Measurements from ENCODE around the gene ATG4C. TPM values are rescaled to one million over a fixed set of nuclear protein-coding genes. Genes with fewer than 3 reads are reported as not detected.

ATG4C gene
- total RNA-seq, 1 experiment from 2014 or later, result 6.5 TPM

GRCh38 chr1:62897788-62898187 is 113.9 kb downstream of the ATG4C start:
- Histone ChIP-seq H3K4me1 (ENCODE audit: control insufficient read depth, insufficient read depth, low read length) (no peaks in the 10 kb centered on the region), H3K9me3 (ENCODE audit: control insufficient read depth, insufficient read depth, low read depth, low read length) (no peaks in the 10 kb centered on the region), H3K36me3 (ENCODE audit: control insufficient read depth, insufficient read depth, low read length) (no peaks in the 10 kb centered on the region), H3K27ac (ENCODE audit: low read length) (no peak overlapping the region), H3K4me3 (ENCODE audit: low read depth in 2 of 2, low read length in 2 of 2) (no peak overlapping the region), H3K27me3 (ENCODE audit: control insufficient read depth, insufficient read depth, low read length) (peaks cover 7% of the 10 kb centered on the region; the same call in 1 of the 2 replicates)
- ChIA-PET POLR2A (no interaction called here), CTCF (no interaction called here)
- intact Hi-C loops (cut with micrococcal nuclease; ENCODE audit: unreplicated experiment) (no loop called here), in situ Hi-C loops (cut with HindIII; ENCODE audit: low pct_unique_long_range_greater_than_20kb, low sequenced_read_pairs) (no loop called here)
- TF ChIP-seq CTCF (IDR thresholded peaks at IDR 0.05), result no peak
- TF ChIP-seq POLR2AphosphoS5 (IDR thresholded peaks at IDR 0.05; ENCODE audit: low read depth, low read length), result no peak
- no peak for TF ChIP-seq TCF7L2 (IDR thresholded peaks at IDR 0.05; ENCODE audit: low read depth, low read length)
- no peak for TF ChIP-seq SIN3A (IDR thresholded peaks at IDR 0.05; ENCODE audit: borderline replicate concordance, insufficient read depth, low read depth, low read length)
- TF ChIP-seq REST (IDR thresholded peaks at IDR 0.05; ENCODE audit: insufficient read depth in 1 of 2, low read depth in 2 of 2, low read length in 1 of 2), result no peak
- DNase-seq (ENCODE audit: low read depth, low spot score) (no peak), ATAC-seq (no peak)
- BruUV-seq (replicated peaks), result no TSS peak

GRCh38 chr1:62900566-62900965 is 116.6 kb downstream of the ATG4C start:
- ChIA-PET CTCF (no interaction called here), POLR2A (no interaction called here)
- no peak for TF ChIP-seq REST (IDR thresholded peaks at IDR 0.05; ENCODE audit: insufficient read depth in 1 of 2, low read depth in 2 of 2, low read length in 1 of 2)
- no peak for TF ChIP-seq TCF7L2 (IDR thresholded peaks at IDR 0.05; ENCODE audit: low read depth, low read length)
- TF ChIP-seq POLR2AphosphoS5 (IDR thresholded peaks at IDR 0.05; ENCODE audit: low read depth, low read length), result no peak
- TF ChIP-seq SIN3A (IDR thresholded peaks at IDR 0.05; ENCODE audit: borderline replicate concordance, insufficient read depth, low read depth, low read length), result no peak
- no peak for TF ChIP-seq CTCF (IDR thresholded peaks at IDR 0.05)
- intact Hi-C loops (cut with micrococcal nuclease; ENCODE audit: unreplicated experiment), result no loop called here
- Histone ChIP-seq H3K4me3 (ENCODE audit: low read depth in 2 of 2, low read length in 2 of 2) (no peak overlapping the region), H3K4me1 (ENCODE audit: control insufficient read depth, insufficient read depth, low read length) (no peaks in the 10 kb centered on the region), H3K36me3 (ENCODE audit: control insufficient read depth, insufficient read depth, low read length) (no peaks in the 10 kb centered on the region), H3K27ac (ENCODE audit: low read length) (no peak overlapping the region), H3K9me3 (ENCODE audit: control insufficient read depth, insufficient read depth, low read depth, low read length) (no peaks in the 10 kb centered on the region), H3K27me3 (ENCODE audit: control insufficient read depth, insufficient read depth, low read length) (peaks cover 7% of the 10 kb centered on the region; the same call in 1 of the 2 replicates)
- in situ Hi-C loops (cut with HindIII; ENCODE audit: low pct_unique_long_range_greater_than_20kb, low sequenced_read_pairs), result no loop called here
- no peak for ATAC-seq
- no peak for DNase-seq (ENCODE audit: low read depth, low spot score)
- no TSS peak for BruUV-seq (replicated peaks)

All from Panc1 (cell line).